ENCODE results near the gene KIF1C. TPM values are rescaled to one million over a fixed set of nuclear protein-coding genes. Genes with fewer than 3 reads are reported as not detected.

Gene KIF1C
- 10 to 100 TPM; 35.5 to 37.3 TPM for total RNA-seq

GRCh38 chr17:4997302-4998026 is at the start of gene KIF1C, which contains the start of gene INCA1:
Gene KIF1C, plus strand, starts transcription at chr17:4997950. Its CDS starts 2,297 bp downstream, at chr17:5000247.
Gene INCA1, minus strand, starts transcription at chr17:4997522. Its CDS starts 3,085 bp downstream, at chr17:4994437.
- POLR2A ChIA-PET: interaction anchor here (0.6 to 3.1 kb wide), 12 partner anchors 9 to 1053 kb away, joined by 3 to 27 read pairs (median 5); partner anchors contain the start of genes CAMTA2, PFN1, RNF167 and SLC25A11
- DNase-seq (peak; percentile 97), ATAC-seq (ENCODE audit: low read depth) (peak; percentile 84)
- no peaks in the 10 kb centered on the region for H3K27me3 Mint-ChIP-seq
- H3K4me3 Mint-ChIP-seq: peak within 1 kb of the TSS; percentile 89
- H3K27ac Mint-ChIP-seq: peak within 1 kb of the TSS; percentile 86
- peaks cover 14% of the 10 kb centered on the region for H3K4me1 Mint-ChIP-seq
- H3K9me3 Mint-ChIP-seq: no peaks in the 10 kb centered on the region
- peaks cover 8% of the 10 kb centered on the region for H3K36me3 Mint-ChIP-seq

DNA sequence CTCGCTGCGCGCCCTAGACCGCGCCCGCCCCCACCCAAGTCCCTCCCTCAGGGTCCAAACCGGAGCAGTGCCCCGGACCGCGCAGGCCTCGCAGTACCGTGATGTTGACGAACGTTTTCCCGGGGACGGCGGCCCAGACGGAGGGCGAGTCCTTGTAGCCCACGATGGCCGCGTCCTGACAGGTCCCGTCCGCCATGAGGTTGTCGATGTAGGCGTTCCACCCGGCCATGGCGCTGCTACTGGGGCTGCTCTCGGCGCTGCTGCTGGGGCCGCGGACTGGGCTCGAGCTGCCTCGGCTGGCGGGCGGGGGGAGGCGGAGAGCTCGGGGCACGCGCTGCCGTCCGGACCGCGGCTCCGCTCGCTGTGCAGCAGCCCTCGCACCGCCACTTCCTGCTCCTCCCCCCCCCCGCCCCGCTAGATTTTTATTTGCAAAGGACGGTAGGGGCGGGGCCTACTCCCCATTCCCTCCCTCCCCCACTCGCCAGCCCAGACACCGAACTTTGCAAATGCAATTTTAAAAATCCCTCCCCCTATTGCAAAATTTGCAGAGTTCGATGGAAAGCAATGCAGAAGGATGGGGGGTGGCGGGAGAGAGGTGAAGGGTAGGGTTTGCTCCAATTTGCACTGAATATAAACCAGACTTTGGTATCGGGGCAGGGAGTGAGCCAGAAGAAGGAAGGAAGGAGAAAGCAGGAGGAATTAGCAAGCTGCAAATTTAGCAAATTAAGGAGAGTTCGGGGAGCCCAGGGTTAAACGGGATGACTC is 49.4 kb upstream of the KIF1C start, which contains the start of gene PFN1:
TSS of gene PFN1 (minus strand) at position 365 of the 765 bp plus-strand sequence. CDS start at position 229, 136 bp downstream.
- H3K4me3 Mint-ChIP-seq: peak within 1 kb of the TSS; percentile 100
- H3K27ac Mint-ChIP-seq: peak within 1 kb of the TSS; percentile 100
- DNase-seq (peak; percentile 86), ATAC-seq (ENCODE audit: low read depth) (peak; percentile 21)
- peaks cover 40% of the 10 kb centered on the region for H3K36me3 Mint-ChIP-seq
- POLR2A ChIA-PET: interaction anchor here (0.6 to 17.2 kb wide), 17 partner anchors 8 to 246 kb away, joined by 3 to 441 read pairs (median 5); partner anchors contain the start of genes ARRB2, C17orf107, CAMTA2 and INCA1
- no peaks in the 10 kb centered on the region for H3K9me3 Mint-ChIP-seq
- H3K27me3 Mint-ChIP-seq: no peaks in the 10 kb centered on the region
- H3K4me1 Mint-ChIP-seq: peaks cover 34% of the 10 kb centered on the region

DNA sequence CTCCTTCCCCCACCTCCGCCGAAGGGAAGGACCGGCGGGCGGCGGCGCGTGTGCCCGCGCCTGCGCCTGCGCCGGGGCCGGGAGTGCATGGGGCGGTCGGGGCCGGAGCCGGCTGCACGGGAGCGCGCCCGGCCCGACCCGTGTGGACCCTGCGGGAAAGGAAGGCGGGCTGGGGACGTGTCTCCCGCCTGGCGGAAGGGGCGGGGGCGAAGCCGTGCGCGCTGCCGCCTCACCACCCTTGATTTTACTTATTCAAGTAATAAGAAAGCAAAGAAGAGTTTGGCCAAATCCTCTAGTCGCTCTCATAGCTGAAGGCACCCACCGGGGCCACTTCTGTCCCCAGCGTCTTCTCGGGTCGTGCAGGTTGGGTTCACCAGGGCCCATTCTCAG is 48.8 kb upstream of the KIF1C start:
- ATAC-seq (ENCODE audit: low read depth): peak; percentile 44
- Mint-ChIP-seq H3K4me1 (peaks cover 31% of the 10 kb centered on the region), H3K9me3 (no peaks in the 10 kb centered on the region), H3K4me3 (peak overlapping the region; percentile 100), H3K27ac (peak overlapping the region; percentile 100), H3K36me3 (peaks cover 38% of the 10 kb centered on the region), H3K27me3 (no peaks in the 10 kb centered on the region)
- DNase-seq: no peak
- POLR2A ChIA-PET: interaction anchor here (0.6 to 17.2 kb wide), 15 partner anchors 8 to 246 kb away, joined by 3 to 441 read pairs (median 5); partner anchors contain the start of genes ARRB2, C17orf107, CAMTA2 and INCA1

DNA sequence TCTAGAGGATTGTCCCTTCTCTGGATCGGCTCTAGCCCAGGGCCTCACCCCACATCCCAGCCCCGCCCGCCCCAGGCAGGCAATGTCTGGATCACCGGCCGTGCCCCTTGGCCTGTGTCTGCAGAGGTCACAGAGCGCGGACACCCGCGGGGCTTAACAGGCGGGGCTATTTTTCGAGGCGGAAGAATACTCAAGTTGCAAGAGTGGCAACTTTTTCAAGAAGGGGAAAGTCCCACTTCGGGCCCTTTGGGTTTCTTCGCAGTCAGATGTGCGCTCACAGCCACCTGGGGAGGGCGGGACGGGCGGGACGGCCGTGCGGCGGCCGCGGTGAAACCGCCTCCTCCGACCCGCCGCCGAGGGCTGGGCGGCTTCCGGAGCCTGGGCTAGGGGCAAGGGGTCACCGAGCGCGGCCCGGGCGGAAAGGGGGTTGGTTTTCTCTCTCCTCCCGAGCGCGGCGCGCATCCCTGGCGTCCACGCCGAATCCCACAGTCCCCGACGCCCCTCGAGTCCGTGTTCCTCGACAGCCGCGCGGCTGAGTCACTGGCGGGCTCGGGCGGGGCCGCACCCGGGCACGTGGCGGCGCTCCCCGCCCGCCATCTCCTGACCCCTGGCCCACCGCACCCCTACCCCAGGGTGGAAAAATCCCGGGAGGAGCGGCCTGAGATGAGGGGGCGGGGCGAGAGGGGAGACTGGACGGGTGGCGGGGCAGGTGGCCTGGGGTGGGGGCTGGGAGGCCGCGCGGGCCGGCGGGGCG is 48.3 kb upstream of the KIF1C start:
- POLR2A ChIA-PET: interaction anchor here (0.7 to 17.2 kb wide), 12 partner anchors 8 to 470 kb away, joined by 3 to 441 read pairs (median 4); partner anchors contain the start of genes C17orf107, INCA1, KIF1C and NUP88

DNA sequence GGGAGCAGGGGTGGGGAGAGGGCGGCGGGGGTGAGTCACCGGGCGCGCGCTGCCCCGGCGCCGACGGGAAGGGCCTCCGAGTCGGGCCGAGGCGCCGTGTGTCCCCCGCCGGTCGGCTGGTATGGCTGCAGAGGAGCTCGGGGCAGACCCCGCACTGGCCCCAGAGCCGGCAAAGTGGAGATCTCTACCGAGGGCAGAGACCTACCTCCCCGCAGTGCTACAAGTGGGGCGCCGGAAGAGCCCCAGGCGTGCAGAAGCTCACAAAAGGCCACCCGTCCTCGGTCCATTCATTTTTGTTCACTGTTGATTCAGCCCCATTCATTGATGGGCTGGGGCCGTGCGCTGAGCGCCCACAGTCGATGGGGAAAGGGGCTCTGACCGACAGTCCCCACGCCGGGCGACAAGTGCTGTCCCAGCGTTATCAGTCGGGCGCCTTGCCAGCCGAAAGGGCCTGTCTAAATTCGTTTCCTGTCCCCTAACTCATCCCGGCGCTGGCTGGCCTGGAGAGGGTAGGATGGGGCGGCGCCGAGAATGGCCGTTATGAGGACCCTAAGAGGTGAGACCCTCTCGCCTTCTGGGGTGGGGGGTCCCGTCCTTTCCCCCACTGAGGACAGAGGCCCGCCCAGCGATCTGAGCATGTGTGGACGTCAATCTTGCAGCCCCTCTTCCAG is 47.5 kb upstream of the KIF1C start:
- Mint-ChIP-seq H3K4me1 (peaks cover 21% of the 10 kb centered on the region), H3K9me3 (no peaks in the 10 kb centered on the region), H3K27me3 (no peaks in the 10 kb centered on the region), H3K27ac (peak overlapping the region; percentile 92), H3K4me3 (peak overlapping the region; percentile 86), H3K36me3 (peaks cover 26% of the 10 kb centered on the region)
- POLR2A ChIA-PET: interaction anchor here (0.6 to 17.2 kb wide), 8 partner anchors 10 to 469 kb away, joined by 3 to 441 read pairs (median 4); partner anchors contain the start of genes NUP88, RNF167, RPAIN and SLC25A11
- DNase-seq (no peak), ATAC-seq (ENCODE audit: low read depth) (peak; percentile 2)

More for the DNA sequence above, 48.3 kb upstream of the KIF1C start:
- Mint-ChIP-seq H3K9me3 (no peaks in the 10 kb centered on the region), H3K36me3 (peaks cover 33% of the 10 kb centered on the region), H3K27me3 (no peaks in the 10 kb centered on the region), H3K4me1 (peaks cover 28% of the 10 kb centered on the region), H3K4me3 (peak overlapping the region; percentile 100), H3K27ac (peak overlapping the region; percentile 84)
- ATAC-seq (ENCODE audit: low read depth) (peak; percentile 23), DNase-seq (peak; percentile 85)

GRCh38 chr17:4950746-4951204 is 47.0 kb upstream of the KIF1C start, which contains the start of gene ENO3:
Gene ENO3, plus strand, starts transcription at chr17:4951119. Its CDS starts 711 bp downstream, at chr17:4951830.
- no peaks in the 10 kb centered on the region for H3K27me3 Mint-ChIP-seq
- no peaks in the 10 kb centered on the region for H3K9me3 Mint-ChIP-seq
- no peak for DNase-seq
- POLR2A ChIA-PET: interaction anchor here (0.6 to 17.2 kb wide), 7 partner anchors 11 to 111 kb away, joined by 3 to 441 read pairs (median 4); partner anchors contain the start of genes RNF167, SLC25A11 and SPAG7
- peak within 1 kb of the TSS; percentile 92 for H3K27ac Mint-ChIP-seq
- ATAC-seq (ENCODE audit: low read depth): no peak
- peaks cover 16% of the 10 kb centered on the region for H3K4me1 Mint-ChIP-seq
- H3K36me3 Mint-ChIP-seq: peaks cover 21% of the 10 kb centered on the region
- peak within 1 kb of the TSS; percentile 86 for H3K4me3 Mint-ChIP-seq

DNA sequence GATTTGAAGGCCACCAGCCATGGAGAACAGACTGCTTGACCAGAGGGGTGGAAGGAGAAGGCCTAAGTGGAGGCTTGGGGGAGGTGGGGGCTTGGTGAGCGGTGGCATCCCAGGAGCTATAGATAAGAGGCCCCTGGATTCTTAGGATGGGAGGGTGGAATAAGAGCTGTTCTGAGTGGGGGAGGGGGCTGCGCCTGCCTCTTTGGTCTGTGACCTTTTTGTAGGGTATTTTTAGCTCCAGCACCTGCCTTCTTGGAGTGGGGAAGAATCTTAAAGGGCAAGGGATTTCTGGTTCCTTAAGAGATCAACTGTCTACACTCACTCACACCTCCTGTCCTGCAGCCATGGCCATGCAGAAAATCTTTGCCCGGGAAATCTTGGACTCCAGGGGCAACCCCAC is 46.3 kb upstream of the KIF1C start:
- peak overlapping the region; percentile 86 for H3K4me3 Mint-ChIP-seq
- POLR2A ChIA-PET: interaction anchor here (0.6 to 17.2 kb wide), 5 partner anchors 8 to 98 kb away, joined by 3 to 441 read pairs (median 7); partner anchors contain the start of genes RNF167, SLC25A11 and SPAG7
- ATAC-seq (ENCODE audit: low read depth): no peak

DNA sequence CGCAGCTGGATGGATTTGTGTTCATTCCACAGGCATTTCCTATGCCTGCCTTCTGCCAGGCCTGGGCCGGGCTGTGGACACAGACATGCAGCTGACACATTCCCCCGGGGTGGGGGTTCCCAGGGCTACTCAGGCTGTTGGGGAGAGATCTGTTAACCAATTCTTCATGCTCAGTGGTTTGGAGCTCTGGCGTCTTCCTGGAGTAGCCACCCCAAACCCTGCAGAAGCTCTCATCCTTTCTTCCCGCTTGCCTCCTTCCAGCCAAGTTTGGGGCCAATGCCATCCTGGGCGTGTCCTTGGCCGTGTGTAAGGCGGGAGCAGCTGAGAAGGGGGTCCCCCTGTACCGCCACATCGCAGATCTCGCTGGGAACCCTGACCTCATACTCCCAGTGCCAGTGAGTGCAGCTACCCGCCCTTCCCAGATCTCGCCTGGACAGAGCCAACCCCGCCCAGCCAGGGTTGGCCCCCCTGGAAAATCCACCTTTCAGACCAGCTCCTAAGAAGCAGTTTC is 44.2 kb upstream of the KIF1C start:
- POLR2A ChIA-PET: interaction anchor here (0.6 to 17.2 kb wide), 3 partner anchors 13 to 759 kb away, joined by 3 to 441 read pairs (median 5); partner anchors contain the start of gene SPAG7
- no peak overlapping the region for H3K27ac Mint-ChIP-seq
- H3K4me3 Mint-ChIP-seq: no peak overlapping the region
- DNase-seq: no peak
- peaks cover 22% of the 10 kb centered on the region for H3K4me1 Mint-ChIP-seq
- H3K9me3 Mint-ChIP-seq: no peaks in the 10 kb centered on the region
- H3K27me3 Mint-ChIP-seq: no peaks in the 10 kb centered on the region
- peaks cover 17% of the 10 kb centered on the region for H3K36me3 Mint-ChIP-seq
- no peak for ATAC-seq (ENCODE audit: low read depth)

More for the DNA sequence above, 46.3 kb upstream of the KIF1C start:
- peaks cover 18% of the 10 kb centered on the region for H3K36me3 Mint-ChIP-seq
- H3K27me3 Mint-ChIP-seq: no peaks in the 10 kb centered on the region
- H3K9me3 Mint-ChIP-seq: no peaks in the 10 kb centered on the region
- H3K4me1 Mint-ChIP-seq: peaks cover 20% of the 10 kb centered on the region
- DNase-seq: no peak
- peak overlapping the region; percentile 92 for H3K27ac Mint-ChIP-seq

DNA sequence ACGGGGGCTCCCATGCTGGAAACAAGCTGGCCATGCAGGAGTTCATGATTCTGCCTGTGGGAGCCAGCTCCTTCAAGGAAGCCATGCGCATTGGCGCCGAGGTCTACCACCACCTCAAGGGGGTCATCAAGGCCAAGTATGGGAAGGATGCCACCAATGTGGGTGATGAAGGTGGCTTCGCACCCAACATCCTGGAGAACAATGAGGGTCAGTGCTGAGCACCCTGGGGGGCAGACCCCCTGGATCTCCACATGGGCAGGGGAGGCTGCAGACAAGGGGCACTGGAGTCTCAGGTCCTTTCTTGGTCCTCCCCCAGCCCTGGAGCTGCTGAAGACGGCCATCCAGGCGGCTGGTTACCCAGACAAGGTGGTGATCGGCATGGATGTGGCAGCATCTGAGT is 42.7 kb upstream of the KIF1C start:
- peaks cover 22% of the 10 kb centered on the region for H3K36me3 Mint-ChIP-seq
- no peak overlapping the region for H3K4me3 Mint-ChIP-seq
- no peaks in the 10 kb centered on the region for H3K27me3 Mint-ChIP-seq
- DNase-seq: no peak
- no peak for ATAC-seq (ENCODE audit: low read depth)
- POLR2A ChIA-PET: interaction anchor here (0.9 to 17.2 kb wide), 3 partner anchors 13 to 42 kb away, joined by 3 to 441 read pairs (median 3); partner anchors contain the start of genes INCA1, RNF167, SLC25A11 and SPAG7
- peaks cover 20% of the 10 kb centered on the region for H3K4me1 Mint-ChIP-seq
- no peaks in the 10 kb centered on the region for H3K9me3 Mint-ChIP-seq
- H3K27ac Mint-ChIP-seq: no peak overlapping the region

DNA sequence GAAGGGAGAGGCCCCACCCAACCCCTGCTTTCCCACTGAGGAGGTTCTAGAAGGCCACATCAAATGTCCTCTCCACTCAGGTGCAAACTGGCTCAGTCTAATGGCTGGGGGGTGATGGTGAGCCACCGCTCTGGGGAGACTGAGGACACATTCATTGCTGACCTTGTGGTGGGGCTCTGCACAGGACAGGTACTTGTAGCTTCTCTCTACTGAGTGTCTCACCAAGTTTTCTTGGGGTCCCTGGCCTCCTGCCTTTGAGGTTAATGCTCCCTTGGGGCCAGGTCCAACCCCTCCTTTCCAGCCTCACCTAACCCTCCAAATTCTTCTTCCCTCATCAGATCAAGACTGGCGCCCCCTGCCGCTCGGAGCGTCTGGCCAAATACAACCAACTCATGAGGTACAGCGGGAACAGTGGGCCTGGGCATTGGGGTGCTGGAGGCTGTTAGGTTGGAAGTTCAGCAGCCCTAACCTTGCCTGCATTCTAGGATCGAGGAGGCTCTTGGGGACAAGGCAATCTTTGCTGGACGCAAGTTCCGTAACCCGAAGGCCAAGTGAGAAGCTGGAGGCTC is 41.2 kb upstream of the KIF1C start:
- peaks cover 10% of the 10 kb centered on the region for H3K4me1 Mint-ChIP-seq
- POLR2A ChIA-PET: interaction anchor here (0.8 to 3.0 kb wide), 4 partner anchors 8 to 20 kb away, joined by 3 to 17 read pairs (median 6); partner anchors contain the start of gene PFN1
- H3K27ac Mint-ChIP-seq: peak overlapping the region; percentile 57
- H3K36me3 Mint-ChIP-seq: peaks cover 22% of the 10 kb centered on the region
- no peak overlapping the region for H3K4me3 Mint-ChIP-seq
- no peaks in the 10 kb centered on the region for H3K27me3 Mint-ChIP-seq
- DNase-seq (peak; percentile 64), ATAC-seq (ENCODE audit: low read depth) (peak; percentile 37)
- H3K9me3 Mint-ChIP-seq: no peaks in the 10 kb centered on the region

GRCh38 chr17:4958102-4958501 is 39.6 kb upstream of the KIF1C start:
- no peak for DNase-seq
- H3K36me3 Mint-ChIP-seq: peaks cover 20% of the 10 kb centered on the region
- peaks cover 9% of the 10 kb centered on the region for H3K4me1 Mint-ChIP-seq
- H3K27ac Mint-ChIP-seq: no peak overlapping the region
- ATAC-seq (ENCODE audit: low read depth): no peak
- no peak overlapping the region for H3K4me3 Mint-ChIP-seq
- no peaks in the 10 kb centered on the region for H3K27me3 Mint-ChIP-seq
- POLR2A ChIA-PET: interaction anchor here (1.9 to 3.0 kb wide), 3 partner anchors 8 to 12 kb away, joined by 4 to 17 read pairs (median 9); partner anchors contain the start of gene PFN1
- no peaks in the 10 kb centered on the region for H3K9me3 Mint-ChIP-seq
